B cell (primary cell): ENCODE results near the gene MGMT. TPM values are rescaled to one million over a fixed set of nuclear protein-coding genes. Genes with fewer than 3 reads are reported as not detected.

ENCODE experiments used
- ATAC-seq: fragments of 200-7000 bp; cut with Tn5 transposase; one replicate; pipeline ENCODE4 v1.10.0; 2021; ENCODE audit warnings: low read depth, mild to moderate bottlenecking, moderate number of reproducible peaks, moderate library complexity
- CTCF ChIA-PET: fragments of 350-600 bp; sonication (Branson Sonifier 250); formaldehyde crosslinking; loops from one replicate; lab custom pipeline; 2021; ENCODE audit warnings: antibody characterized with exemption, inconsistent platforms; lab: Charles Lee
- POLR2A ChIA-PET: fragments of 350-600 bp; sonication (Branson Sonifier 250); formaldehyde crosslinking; loops from one replicate; lab custom pipeline; 2021; ENCODE audit warnings: antibody characterized with exemption; lab: Charles Lee
- DNase-seq: peaks from one replicate; pipeline ENCODE4 v3.0.0; 2013
- H2AFZ ChIP-seq: 2 replicates; pipeline ENCODE4 v1.6.1; 2012; ENCODE audit warnings: mild to moderate bottlenecking, low read depth, low read length; ENCODE audit not compliant: insufficient read depth, poor library complexity, severe bottlenecking
- H3K27ac ChIP-seq, 2 donors: 1 replicate in 1 of 2; 2 replicates in 1 of 2; pipeline ENCODE4 v1.5.1; 2012 to 2013; ENCODE audit warnings: low read length in 2 of 2, mild to moderate bottlenecking in 2 of 2, moderate library complexity in 1 of 2
- H3K27me3 ChIP-seq, 4 experiments: fragments of 200-600 bp in 1 of 4; sonication (generic) in 1 of 4; replicated peaks in 1 of 4; 1 replicate in 2 of 4; 2 replicates in 2 of 4; pipeline versions ENCODE4 v1.6.1 to v1.7.0; 2013 to 2016; ENCODE audit warnings: low read length in 3 of 4, mild to moderate bottlenecking in 2 of 4, mixed read lengths in 1 of 4, moderate library complexity in 1 of 4; ENCODE audit not compliant: insufficient read depth in 4 of 4, control insufficient read depth in 3 of 4; ENCODE audit errors: control extremely low read depth in 1 of 4
- H3K36me3 ChIP-seq, 2 experiments: replicated peaks in 1 of 2; 1 replicate in 1 of 2; 2 replicates in 1 of 2; pipeline versions ENCODE4 v1.6.1 to v1.7.1; 2013; ENCODE audit warnings: low read length in 1 of 2; ENCODE audit not compliant: insufficient read depth in 2 of 2, control insufficient read depth in 1 of 2; ENCODE audit errors: control extremely low read depth in 1 of 2, extremely low read depth in 1 of 2
- H3K4me1 ChIP-seq, 2 donors: fragments of 200-600 bp in 1 of 2; sonication (generic) in 1 of 2; 1 replicate in 1 of 2; 2 replicates in 1 of 2; pipeline versions ENCODE4 v1.5.1 to v1.6.1; 2013 to 2017; ENCODE audit warnings: low read length in 2 of 2; ENCODE audit not compliant: control insufficient read depth in 2 of 2, insufficient read depth in 2 of 2
- H3K4me2 ChIP-seq: replicated peaks from 2 replicates; pipeline ENCODE3; 2012; ENCODE audit warnings: mild to moderate bottlenecking, low read depth, low read length; ENCODE audit not compliant: poor library complexity, severe bottlenecking
- H3K4me3 ChIP-seq, 5 experiments: fragments of 200-600 bp in 1 of 5; sonication (generic) in 1 of 5; 1 replicate in 3 of 5; 2 replicates in 2 of 5; pipeline versions ENCODE4 v1.5.1 to v1.7.0; 2011 to 2016; ENCODE audit warnings: low read length in 4 of 5, mild to moderate bottlenecking in 4 of 5, low read depth in 2 of 5, control low read depth in 1 of 5, moderate library complexity in 1 of 5; ENCODE audit not compliant: insufficient read depth in 1 of 5; ENCODE audit errors: control extremely low read depth in 1 of 5, extremely low read depth in 1 of 5
- H3K79me2 ChIP-seq: fragments of 200-600 bp; sonication (generic); one replicate; pipeline ENCODE4 v1.6.0; 2016; ENCODE audit warnings: low read length; ENCODE audit not compliant: control insufficient read depth, insufficient read depth
- H3K9ac ChIP-seq: fragments of 200-600 bp; sonication (generic); 2 replicates; pipeline ENCODE4 v1.6.1; 2017; ENCODE audit warnings: mild to moderate bottlenecking, low read length, moderate library complexity
- H3K9me3 ChIP-seq, 3 donors: one replicate each; pipeline versions ENCODE4 v1.6.1 to v1.7.1; 2013; ENCODE audit warnings: low read length in 2 of 3; ENCODE audit not compliant: control insufficient read depth in 2 of 3, insufficient read depth in 1 of 3; ENCODE audit errors: control extremely low read depth in 1 of 3
- H4K20me1 ChIP-seq: 2 replicates; pipeline ENCODE4 v1.6.0; 2012; ENCODE audit warnings: mild to moderate bottlenecking, low read length; ENCODE audit not compliant: insufficient read depth, control insufficient read depth, poor library complexity, severe bottlenecking
- H3K27ac Mint-ChIP-seq: one replicate; pipeline ENCODE4 v1.8.0; 2021; ENCODE audit warnings: mixed read lengths
- H3K27me3 Mint-ChIP-seq: one replicate; pipeline ENCODE4 v1.8.0; 2021; ENCODE audit warnings: mixed read lengths
- H3K4me1 Mint-ChIP-seq: one replicate; pipeline ENCODE4 v1.8.0; 2021; ENCODE audit warnings: mixed read lengths
- H3K4me3 Mint-ChIP-seq: one replicate; pipeline ENCODE4 v1.8.0; 2021; ENCODE audit warnings: mixed read lengths
- H3K9me3 Mint-ChIP-seq: one replicate; pipeline ENCODE4 v1.8.0; 2022; ENCODE audit warnings: mixed read lengths; ENCODE audit not compliant: insufficient read depth
- CTCF ChIP-seq: fragments of 200-600 bp; IDR thresholded peaks from one replicate; pipeline ENCODE4 v1.8.0; 2022; ENCODE audit warnings: antibody characterized with exemption, mild to moderate bottlenecking
- EZH2 ChIP-seq: IDR thresholded peaks from 2 replicates; pipeline ENCODE4 v1.6.1; 2012; ENCODE audit warnings: borderline replicate concordance, low read depth, mild to moderate bottlenecking, moderate library complexity, low read length; ENCODE audit not compliant: insufficient read depth, poor library complexity, severe bottlenecking
- whole genome bisulfite sequencing: methylation state at CpG from one replicate; pipeline ENCODE4 v1.1.5; 2013; ENCODE audit warnings: missing lambda C conversion rate; ENCODE audit not compliant: insufficient coverage; 5-methylcytosine and 5-hydroxymethylcytosine counted together
- intact Hi-C: fragments of 100-400 bp; cut with micrococcal nuclease; formaldehyde crosslinking; loops from one replicate; pipeline ENCODE4 v1.10.0; 2022
- polyA plus RNA-seq: library from polyadenylated mRNA; depleted of rRNA; stranded (reverse); fragments of >200 nt; gene quantifications from 2 replicates; pipeline ENCODE4 v1.2.3, GENCODE V29; 2012
- total RNA-seq, 2 donors: library from RNA; stranded (reverse); fragments of 120-200 nt in 1 of 2; gene quantifications; 1 replicate in 1 of 2; 2 replicates in 1 of 2; pipeline versions ENCODE4 v1.2.3 to v1.2.4, GENCODE V29; 2013 to 2022

The MGMT gene
- total and polyA plus RNA-seq, 2 donors (not counting 1 experiment from before 2014, with no cell fraction given): 16.6 to 87.7 TPM

GRCh38 chr10:129497013-129497412 is 30.0 kb downstream of the MGMT start:
- WGBS: 99% methylated on average over 6 of the region's 8 CpGs
- intact Hi-C loops: no loop called here
- Histone ChIP-seq H3K9ac (no peak overlapping the region), H4K20me1 (peaks cover 30% of the 10 kb centered on the region), H3K36me3 (peaks cover 0 to 8% of the 10 kb centered on the region in 2 experiments), H2AFZ (no peak overlapping the region), H3K9me3 (peaks cover 3 to 26% (median 17%) of the 10 kb centered on the region in 3 donors), H3K27me3 (no peaks in the 10 kb centered on the region), H3K4me2 (no peak overlapping the region), H3K4me3 (no peak overlapping the region), H3K4me1 (peaks cover 6 to 11% of the 10 kb centered on the region in 2 donors), H3K79me2 (peaks cover 73% of the 10 kb centered on the region), H3K27ac (no peak overlapping the region)
- Mint-ChIP-seq H3K27ac (no peak overlapping the region), H3K9me3 (no peaks in the 10 kb centered on the region), H3K27me3 (no peaks in the 10 kb centered on the region), H3K4me1 (peaks cover 14% of the 10 kb centered on the region), H3K4me3 (no peak overlapping the region)
- DNase-seq (no peak), ATAC-seq (no peak)
- CTCF ChIA-PET: no interaction called here
- TF ChIP-seq CTCF (no peak), EZH2 (no peak)
- POLR2A ChIA-PET: no interaction called here

- peaks cover 0 to 15% (median 1%) of the 10 kb centered on the region in 3 donors for H3K9me3 ChIP-seq
- intact Hi-C loops: no loop called here
- ATAC-seq (no peak), DNase-seq (no peak)
- Mint-ChIP-seq H3K4me3 (no peak overlapping the region), H3K4me1 (peaks cover 25% of the 10 kb centered on the region), H3K27ac (no peak overlapping the region), H3K9me3 (no peaks in the 10 kb centered on the region), H3K27me3 (no peaks in the 10 kb centered on the region)
- H2AFZ ChIP-seq: no peak overlapping the region
- no peak overlapping the region for H3K27ac ChIP-seq
- H3K9ac ChIP-seq: no peak overlapping the region
- no peak overlapping the region for H3K4me3 ChIP-seq
- H3K4me2 ChIP-seq: no peak overlapping the region
- H3K27me3 ChIP-seq: no peaks in the 10 kb centered on the region
- CTCF ChIA-PET: no interaction called here
- POLR2A ChIA-PET: no interaction called here
- H3K79me2 ChIP-seq: peaks cover 65% of the 10 kb centered on the region
- H3K36me3 ChIP-seq: peaks cover 0 to 8% of the 10 kb centered on the region in 2 experiments
- peaks cover 31% of the 10 kb centered on the region for H4K20me1 ChIP-seq
- peaks cover 10 to 12% of the 10 kb centered on the region in 2 donors for H3K4me1 ChIP-seq
- TF ChIP-seq CTCF (no peak), EZH2 (no peak)
- WGBS: 63% methylated on average over 1 of the region's 2 CpGs
Measured at GRCh38 chr10:129498680-129499079, 31.6 kb downstream of the MGMT start.
